ENCODE data around the gene KCNK7.

Gene KCNK7

DNA sequence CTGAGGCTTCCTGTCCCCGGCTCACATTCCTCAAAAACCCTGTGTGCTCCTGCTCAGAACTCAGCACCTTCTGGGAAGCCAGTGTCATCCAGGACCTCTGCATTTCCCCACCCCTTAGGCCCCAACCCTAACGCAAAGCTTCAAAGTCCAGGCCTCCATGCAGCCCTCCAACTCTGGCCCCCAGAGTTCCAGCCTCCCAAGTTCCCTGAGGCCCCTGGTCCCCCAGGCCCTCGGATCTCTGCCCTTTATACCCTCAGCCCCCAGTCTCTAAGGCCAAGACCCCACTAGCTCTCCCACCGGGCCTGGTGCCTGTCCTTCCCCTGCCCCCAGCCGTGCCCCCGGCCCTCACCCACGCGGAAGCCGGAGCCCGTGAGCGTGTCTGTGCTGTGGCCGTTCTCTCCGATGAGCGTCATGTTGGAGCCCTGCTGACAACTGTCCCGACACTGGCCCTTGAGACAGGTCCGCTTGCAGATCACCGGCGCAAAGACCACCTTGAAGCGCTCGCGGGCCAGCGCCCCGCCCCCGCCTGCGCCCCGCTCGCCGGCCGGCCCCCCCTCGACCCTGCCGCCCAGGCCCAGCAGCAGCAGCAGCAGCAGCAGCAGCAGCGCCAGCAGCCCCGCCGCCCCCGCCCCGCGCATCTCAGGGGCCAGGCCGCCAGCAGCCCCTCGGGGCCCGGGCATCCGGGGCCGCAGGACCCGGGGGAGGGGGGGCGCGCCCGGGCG lies 38.2 kb downstream of the KCNK7 start:
- DNase-seq (ENCODE audit: low read depth in 2 of 2) = no peak

DNA sequence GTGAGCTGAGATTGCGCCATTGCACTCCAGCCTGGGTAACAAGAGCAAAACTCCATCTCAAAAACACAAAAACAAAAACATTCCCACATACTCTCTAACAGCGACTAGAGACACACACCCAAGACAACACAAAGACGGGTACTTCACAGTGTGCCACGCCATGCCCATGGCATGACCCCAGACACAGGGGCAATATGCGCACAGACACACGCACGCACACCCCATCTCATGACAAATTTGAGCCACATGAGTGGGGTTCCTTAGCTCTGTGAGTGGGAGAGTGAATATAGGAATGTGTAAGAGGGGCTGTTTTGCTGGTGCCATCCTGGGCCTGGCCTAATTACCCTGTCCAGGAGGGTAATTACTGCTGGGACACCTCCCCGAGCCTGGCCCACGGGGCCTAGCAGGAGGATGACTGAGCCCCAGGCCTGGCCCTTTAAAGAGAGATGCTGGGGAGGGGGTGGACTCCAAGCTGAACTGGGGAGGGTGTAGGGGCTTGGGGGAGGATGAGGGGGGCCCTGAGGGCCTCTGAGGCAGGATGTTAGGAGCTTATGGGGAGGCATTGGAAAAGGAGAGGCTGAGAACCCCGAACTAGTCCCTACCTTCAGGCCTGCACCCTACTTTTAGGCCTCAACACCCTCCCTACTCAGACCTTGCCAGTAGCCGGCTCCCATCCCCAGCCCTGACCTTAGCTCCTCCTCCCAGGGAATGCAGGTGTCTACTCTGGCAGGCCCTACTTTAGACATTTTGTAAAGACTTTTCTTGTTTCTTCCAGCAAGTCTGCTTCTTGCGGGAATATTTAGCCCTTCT lies 38.9 kb downstream of the KCNK7 start:
- no peak for DNase-seq (ENCODE audit: low read depth in 2 of 2)

DNA sequence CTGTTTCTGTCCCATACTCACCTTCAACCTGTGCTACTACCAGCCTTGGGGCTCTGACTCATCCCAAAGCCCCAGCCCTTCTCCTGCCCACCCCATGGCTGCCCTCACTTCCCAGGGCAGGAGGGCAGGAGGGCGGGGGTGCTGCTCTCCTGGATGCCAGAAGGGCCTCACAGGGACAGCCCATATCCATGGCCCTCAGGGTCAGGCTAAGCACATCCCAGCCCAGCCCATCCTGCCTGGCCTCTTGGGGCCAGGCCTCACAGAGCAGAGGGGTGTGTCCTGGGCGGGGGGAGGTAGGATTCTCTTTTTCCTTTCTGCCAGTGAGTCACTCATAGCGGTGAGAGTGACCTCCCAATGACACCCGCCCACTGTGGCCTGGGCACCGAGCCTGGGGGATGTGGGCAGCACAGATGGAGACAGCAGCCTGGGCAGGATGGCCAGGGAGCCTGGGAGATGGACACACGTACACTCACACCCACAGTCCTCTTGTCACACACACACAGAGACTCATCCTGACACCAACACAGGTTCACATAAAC lies 39.8 kb downstream of the KCNK7 start:
- no peak for DNase-seq (ENCODE audit: low read depth in 2 of 2)

DNA sequence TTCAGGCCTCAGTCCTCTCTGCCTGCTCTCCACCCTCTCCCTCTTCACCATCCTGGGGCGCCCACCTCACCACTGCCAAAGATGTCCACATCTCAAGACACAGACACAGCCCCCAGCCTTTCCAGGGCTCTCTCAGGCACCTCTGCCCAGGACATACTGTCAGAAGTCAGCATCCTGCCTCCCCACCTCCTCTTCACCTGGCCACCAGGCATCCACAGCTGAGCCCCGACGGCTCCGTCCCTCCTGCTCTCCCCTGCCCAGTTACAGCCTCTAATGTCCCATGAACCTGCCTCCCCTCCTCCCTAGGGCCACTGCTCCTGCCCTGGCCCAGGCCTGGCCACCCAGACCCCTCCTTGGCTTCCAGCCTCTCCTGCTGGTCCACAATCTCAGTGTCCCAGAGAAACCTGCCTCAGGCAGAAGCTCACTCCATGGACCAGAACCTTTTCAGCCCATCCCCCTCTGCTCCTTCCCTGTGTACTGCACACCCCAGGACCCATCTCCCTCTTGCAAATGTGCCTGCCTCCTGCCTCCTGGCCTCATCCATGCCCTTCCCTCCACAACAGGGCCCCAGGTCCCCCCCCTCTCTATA lies 40.7 kb downstream of the KCNK7 start:
- DNase-seq (ENCODE audit: low read depth in 2 of 2) = no peak

DNA sequence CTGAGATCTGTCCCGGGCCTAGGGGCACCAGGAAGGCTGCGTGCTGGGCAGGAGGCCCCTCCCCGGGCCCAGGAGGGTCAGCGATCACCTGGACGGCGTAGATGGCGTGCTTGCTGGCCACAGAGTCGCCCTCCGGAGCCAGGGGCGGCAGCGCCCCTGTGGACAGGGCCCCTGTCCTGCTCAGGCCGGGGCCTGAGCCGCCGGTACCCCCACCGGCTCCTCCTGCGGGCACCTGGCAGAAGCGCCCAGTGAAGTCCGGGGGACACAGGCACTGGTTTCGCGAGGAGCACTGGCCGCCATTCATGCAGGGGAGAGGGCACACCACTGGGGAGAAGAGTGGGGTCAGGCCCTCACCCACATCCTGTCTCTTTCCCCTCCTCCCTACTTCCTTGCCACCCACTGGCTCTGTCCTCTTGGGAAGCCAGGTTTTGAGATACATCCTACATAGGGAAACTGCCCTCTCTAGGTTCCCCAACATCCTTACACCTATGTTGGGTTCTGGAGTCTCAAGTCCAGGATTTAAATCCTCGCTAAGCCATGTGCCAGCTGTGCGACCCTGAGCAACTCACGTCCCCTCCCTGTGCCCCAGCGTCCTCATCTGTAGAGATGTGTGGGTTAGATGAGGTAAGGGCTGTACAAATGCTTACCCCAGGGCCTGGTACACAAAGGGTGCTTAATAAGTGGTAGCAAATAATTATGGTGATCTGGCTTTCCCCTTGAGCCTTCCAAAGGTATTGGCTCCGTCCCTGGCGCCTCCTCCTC lies 41.4 kb downstream of the KCNK7 start:
- no peak for DNase-seq (ENCODE audit: low read depth in 2 of 2)

DNA sequence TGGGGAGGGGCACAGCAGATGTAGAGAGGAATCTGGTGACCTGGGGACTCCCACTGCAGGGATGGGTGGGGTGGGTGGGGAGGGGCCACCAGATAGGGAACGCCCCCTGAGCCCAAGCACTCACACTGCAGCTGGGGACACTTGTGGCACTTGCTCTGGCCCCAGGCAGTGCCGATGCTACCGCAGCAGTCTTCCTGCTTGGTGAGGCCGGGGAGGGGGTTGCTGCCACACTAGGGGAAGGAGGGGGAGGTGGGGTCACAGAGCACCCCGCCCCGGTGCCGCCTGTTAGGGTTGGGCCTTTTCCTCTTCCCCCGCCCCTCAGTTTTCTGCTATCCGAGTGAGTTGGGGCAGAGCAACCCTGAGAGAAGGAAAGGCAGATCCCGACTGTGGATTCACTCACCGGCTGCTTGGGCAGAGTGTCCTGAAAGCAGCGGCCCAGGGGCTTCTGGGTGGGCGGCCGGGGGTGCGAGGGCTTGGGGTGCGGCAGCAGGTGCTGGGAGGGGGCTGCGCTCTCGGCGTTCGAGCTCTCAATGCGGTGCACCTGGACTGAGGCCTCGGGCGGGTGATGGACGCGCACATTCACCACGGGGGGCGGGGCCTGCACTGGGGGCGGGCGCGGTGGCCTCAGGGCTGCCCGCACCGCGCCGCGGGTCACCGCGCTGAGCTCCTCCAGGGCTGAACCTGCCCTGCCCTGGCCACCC lies 42.1 kb downstream of the KCNK7 start:
- DNase-seq (ENCODE audit: low read depth in 2 of 2) = no peak

DNA sequence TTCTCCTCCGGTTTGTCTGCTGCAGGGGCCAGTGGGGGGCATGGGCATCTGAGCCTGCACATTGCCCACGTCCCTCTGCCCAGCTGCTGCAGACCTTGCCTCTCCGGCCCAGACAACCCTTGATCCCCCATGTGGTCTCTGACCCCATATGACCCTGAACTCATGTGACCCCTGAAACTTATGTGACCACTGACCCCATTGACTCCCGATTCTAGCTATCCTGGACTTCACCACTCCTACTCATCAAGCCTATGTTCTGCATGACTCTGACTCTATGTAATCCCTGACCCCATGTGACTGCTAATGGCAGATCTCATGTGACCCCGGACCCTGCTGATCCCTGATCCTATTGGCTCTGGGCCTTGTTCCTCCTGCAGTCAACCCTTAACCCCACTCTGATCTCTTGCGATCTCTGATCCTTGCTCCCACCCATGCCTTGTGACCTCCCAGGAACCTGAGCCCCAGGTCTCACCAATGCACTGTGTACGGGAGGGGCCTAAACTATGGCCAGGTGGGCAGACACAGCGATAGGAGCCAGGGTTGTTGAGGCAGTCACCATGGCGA lies 43.1 kb downstream of the KCNK7 start:
- no peak for DNase-seq (ENCODE audit: low read depth in 2 of 2)

DNA sequence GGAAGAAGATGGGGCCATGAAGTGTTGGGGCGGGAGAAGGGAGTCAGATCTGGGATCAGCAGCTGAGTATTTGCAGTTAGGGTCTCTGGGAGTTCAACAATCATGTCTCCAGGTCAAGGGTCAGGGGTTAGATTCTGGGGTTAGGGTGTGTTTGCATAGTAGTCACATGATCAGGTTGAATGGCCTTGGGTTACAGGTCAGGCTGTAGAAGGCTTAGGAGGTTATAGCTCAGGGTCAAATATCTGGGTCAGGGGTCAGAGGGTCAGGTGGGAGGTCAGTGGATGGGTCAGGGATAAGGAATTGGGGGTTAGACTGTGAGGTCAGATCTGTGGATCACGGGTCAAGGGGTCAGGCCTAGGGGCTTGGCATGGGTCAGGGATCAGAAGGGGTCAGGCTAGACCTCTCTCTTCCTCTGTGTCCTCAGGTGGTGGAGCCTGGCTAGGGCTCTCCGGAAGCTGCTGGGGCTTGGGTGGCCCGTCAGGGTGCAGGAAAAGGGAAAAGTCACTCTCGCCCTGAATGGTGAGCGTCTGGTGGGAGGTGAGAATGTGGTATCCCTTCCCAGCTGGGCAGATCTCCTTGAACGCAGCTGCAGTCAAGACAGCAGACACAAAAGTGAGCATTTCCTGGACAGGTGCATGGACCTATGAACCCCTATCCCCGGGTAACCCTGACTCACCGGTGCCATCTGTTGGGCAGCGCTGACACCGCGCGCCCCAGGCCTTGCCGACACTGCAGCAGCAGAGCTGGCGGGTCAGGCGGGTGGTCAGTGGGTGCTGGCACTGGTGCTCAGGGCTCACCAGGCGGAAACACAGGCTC lies 43.8 kb downstream of the KCNK7 start:
- no peak for DNase-seq (ENCODE audit: low read depth in 2 of 2)

DNA sequence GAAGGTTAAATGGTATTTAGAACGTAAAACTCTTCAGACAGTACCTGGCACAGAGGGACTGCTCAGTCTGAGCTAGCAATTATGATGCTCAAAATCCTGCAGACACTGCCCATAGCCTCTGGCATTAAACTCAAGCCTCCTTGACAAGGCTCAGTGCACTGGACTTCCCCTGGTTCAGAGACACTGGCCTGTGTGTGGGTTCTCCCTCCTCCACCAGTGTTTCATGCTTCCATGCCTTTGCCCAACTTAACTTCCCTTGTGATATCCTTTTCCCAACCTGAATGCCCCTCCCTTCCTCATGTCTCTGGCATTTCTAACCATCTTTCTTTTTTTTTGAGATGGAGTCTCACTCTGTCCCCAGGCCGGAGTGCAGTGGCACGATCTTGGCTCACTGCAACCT lies 46.5 kb downstream of the KCNK7 start:
- DNase-seq (ENCODE audit: low read depth in 2 of 2) = no peak

DNA sequence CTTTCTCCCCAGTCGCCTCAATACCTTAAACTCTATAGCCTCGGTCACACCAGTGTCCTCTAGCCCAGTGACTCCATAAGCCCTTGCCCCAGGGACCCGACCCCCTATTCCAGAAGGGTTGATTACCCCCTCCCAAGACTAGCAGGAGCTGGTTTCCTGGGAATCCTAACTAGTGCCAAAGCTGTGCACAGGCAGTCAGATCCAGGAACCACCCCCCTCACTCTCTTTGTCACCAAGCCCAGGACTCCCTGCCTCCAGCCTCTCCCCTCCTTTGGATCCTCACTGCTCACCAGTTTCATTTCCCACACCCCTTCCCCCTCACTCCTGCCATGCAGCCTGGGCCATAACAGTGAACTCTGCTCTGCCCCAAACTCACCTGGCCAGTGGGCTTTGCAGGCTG lies 47.2 kb downstream of the KCNK7 start:
- no peak for DNase-seq (ENCODE audit: low read depth in 2 of 2)

DNA sequence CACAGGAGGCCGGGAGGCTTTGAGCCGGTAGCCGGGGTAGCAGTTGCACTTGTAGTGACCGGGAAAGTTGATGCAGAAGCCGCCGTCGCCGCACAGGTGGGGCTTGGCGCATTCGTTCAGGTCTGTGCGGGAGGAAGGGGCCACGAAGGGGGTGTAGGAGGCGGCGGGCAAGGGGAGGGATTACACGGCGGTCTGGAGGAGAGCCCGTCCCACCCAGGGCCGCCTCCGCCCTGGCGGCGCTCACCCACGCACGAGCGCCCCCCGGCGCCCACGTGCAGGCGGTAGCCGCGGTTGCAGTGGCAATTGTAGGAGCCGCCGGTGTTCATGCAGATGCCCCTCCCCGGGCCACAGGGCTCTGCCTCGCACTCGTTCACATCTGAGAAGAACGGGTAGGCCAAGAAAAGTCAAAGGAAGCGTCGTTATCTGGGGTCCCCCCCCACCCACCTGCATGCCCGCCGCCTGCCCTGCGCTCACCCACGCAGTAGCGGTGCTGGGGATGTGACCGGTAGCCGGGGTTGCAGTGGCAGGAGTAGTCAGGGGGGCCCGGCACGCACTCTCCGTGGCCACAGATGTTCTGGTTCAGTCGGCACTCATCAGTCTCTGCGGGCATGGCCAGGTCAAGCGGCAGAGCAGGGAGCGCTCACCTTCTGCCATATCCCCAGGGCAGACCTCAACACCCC lies 48.0 kb downstream of the KCNK7 start:
- DNase-seq (ENCODE audit: low read depth in 2 of 2) = no peak

DNA sequence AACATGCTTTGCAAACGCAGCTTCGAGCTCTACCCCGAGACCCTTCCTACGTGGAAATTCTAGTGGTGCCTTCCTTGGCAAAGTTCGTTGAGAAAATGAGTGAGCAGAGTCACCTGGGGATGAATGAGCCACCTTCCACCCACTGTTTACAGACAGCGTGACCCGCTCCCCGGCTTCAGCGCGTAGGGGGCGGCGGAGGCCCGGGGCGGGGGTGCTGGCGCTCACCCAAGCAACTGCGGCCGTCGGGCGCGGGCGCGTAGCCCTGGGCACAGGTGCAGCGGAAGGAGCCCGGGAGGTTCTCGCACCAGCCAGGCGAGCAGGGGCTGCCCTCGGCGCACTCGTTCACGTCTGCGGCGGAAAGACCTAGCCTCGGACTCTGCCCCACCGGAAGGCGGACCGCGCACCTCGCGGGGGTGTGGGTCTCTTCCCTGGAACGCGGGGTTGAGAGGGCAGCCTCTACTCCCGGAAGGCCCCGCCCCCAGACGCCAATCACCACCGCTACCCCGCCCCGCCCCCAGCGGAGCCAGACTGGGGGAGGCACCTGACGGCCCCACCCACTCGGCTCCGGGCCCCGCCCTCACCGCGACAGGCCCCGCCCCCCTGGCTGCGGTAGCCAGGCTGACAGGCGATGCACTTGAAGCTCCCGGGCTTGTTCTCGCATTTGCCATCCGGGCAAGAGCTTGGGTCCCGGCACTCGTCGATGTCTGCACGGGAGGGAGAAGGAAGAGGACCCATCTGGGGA lies 49.2 kb downstream of the KCNK7 start:
- no peak for DNase-seq (ENCODE audit: low read depth in 2 of 2)

DNA sequence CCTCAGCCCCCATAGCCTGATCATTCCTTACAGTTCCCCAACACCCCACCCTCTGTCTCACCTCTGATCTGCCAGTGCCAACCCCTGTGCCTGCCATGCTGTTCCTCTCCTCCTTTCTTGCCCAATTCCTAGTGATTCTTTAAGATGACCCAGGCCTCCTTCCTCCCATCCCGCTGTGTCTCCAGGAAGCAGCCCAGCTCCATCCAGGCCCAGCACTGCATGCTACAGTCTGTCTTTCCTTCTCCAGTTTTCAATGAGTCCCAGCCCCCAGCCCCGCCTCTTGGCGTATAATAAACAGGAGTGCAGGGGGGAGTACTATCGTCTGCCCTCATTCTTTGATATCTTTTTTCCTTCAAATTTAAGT lies 49.8 kb downstream of the KCNK7 start:
- DNase-seq (ENCODE audit: low read depth in 2 of 2) = no peak

Data from fibroblast of skin of left quadriceps (primary cell).